GM18517 (cell line): ENCODE measurements around the gene CDC27.
A peak's percentile ranks its signal among the peaks of the same experiment; 100 is the strongest.
"Not testable (repeated sequence)": the region's sequence is repeated elsewhere in the genome, so short reads cannot be mapped to it uniquely, and the experiment has no call there.

Experiments
- ATAC-seq: cut with Tn5 transposase; IDR thresholded peaks from one replicate; pipeline ENCODE4 v1.9.1; 2021; ENCODE audit warnings: mild to moderate bottlenecking, moderate library complexity; ENCODE audit not compliant: unreplicated experiment

Gene CDC27, protein sequence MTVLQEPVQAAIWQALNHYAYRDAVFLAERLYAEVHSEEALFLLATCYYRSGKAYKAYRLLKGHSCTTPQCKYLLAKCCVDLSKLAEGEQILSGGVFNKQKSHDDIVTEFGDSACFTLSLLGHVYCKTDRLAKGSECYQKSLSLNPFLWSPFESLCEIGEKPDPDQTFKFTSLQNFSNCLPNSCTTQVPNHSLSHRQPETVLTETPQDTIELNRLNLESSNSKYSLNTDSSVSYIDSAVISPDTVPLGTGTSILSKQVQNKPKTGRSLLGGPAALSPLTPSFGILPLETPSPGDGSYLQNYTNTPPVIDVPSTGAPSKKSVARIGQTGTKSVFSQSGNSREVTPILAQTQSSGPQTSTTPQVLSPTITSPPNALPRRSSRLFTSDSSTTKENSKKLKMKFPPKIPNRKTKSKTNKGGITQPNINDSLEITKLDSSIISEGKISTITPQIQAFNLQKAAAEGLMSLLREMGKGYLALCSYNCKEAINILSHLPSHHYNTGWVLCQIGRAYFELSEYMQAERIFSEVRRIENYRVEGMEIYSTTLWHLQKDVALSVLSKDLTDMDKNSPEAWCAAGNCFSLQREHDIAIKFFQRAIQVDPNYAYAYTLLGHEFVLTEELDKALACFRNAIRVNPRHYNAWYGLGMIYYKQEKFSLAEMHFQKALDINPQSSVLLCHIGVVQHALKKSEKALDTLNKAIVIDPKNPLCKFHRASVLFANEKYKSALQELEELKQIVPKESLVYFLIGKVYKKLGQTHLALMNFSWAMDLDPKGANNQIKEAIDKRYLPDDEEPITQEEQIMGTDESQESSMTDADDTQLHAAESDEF

GRCh38 chr17:47188876-47189731 lies at the start of gene CDC27:
Gene CDC27 (minus strand): TSS chr17:47189295. CDS start chr17:47189172, 123 bp downstream.
- peak; percentile 83 for ATAC-seq

- ATAC-seq, result no peak
These were observed 49.4 kb upstream of the CDC27 start for GRCh38 chr17:47238321-47239010.

- ATAC-seq, result no peak
These were observed 48.7 kb upstream of the CDC27 start for GRCh38 chr17:47237841-47238240.

GRCh38 chr17:47235923-47236322 lies 46.8 kb upstream of the CDC27 start:
- no peak for ATAC-seq

DNA sequence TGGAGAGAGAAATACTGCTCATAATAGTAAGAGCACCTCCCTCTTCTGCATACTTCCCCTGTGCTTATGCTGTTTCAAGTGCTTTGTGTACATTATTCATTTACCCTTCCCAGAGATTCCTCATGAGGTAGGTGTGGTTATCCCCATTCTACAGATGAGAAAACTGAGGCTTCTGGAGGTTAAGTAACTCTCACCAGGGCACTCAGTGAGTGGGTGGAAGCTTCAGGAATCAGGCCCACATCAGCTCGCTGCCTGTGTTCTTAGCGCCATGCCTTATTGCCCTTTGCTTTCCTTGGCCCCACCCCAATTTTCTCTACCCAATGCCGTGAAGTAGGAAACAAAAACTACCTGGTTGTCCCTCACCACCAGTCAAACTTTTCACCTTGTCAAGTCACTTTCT lies 46.4 kb upstream of the CDC27 start:
- ATAC-seq, result no peak

DNA sequence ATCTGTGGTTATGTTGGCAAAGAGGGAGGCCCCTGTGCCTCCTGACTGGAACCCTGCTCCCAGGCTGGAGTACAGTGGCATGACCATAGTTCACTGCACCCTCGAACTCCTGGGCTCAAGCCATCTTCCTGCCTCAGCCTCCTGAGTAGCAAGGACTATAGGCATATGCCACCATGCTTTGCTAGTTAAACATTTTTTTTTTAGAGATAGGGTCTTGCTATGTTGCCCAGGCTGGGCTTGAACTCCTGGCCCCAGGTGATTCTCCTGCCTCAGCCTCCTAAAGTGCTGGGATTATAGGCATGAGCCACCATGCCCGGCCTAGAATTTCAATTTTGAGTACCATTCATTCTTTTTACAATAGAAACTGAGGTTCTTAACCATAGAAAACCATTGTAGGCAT lies 43.4 kb upstream of the CDC27 start:
- no peak for ATAC-seq

DNA sequence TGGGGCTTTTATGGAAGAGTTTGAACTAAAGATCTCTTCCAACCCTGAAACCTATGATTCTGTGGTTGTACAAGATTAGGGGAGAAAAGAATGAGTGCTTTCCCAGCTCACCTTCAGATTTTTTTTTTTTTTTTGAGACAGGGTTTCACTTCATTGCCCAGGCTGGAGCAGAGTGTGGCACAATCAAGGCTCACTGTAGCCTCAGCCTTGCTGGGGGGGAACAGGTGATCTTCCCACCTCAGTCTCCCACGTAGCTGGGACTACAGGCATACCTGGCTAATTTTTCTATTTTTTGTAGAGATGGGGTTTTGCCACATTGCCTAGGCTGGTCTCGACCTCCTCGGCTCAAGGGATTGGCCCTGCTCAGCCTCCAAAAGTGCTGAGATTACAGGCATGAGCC lies 42.8 kb upstream of the CDC27 start:
- ATAC-seq, result no peak

GRCh38 chr17:47231334-47231733 lies 42.2 kb upstream of the CDC27 start:
- no peak for ATAC-seq

DNA sequence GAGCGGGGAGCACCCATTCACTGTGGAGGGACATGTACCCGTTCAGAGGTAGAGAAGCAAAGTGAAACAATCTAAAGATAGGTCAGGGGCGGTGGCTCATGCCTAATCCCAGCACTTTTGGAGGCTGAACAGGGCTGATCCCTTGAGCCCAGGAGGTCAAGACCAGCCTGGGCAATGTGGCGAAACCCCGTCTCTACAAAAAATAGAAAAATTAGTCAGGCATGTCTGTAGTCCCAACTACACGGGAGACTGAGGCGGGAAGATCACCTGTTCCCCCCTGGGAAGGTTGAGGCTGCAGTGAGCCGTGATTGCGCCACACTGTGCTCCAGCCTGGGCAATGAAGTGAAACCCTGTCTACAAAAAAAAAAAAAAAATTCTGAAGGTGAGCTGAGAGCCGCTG lies 41.8 kb upstream of the CDC27 start:
- no peak for ATAC-seq

- ATAC-seq, result no peak
These were observed 40.7 kb upstream of the CDC27 start for GRCh38 chr17:47229535-47230443.

GRCh38 chr17:47227862-47228261 lies 38.8 kb upstream of the CDC27 start:
- ATAC-seq, result no peak

DNA sequence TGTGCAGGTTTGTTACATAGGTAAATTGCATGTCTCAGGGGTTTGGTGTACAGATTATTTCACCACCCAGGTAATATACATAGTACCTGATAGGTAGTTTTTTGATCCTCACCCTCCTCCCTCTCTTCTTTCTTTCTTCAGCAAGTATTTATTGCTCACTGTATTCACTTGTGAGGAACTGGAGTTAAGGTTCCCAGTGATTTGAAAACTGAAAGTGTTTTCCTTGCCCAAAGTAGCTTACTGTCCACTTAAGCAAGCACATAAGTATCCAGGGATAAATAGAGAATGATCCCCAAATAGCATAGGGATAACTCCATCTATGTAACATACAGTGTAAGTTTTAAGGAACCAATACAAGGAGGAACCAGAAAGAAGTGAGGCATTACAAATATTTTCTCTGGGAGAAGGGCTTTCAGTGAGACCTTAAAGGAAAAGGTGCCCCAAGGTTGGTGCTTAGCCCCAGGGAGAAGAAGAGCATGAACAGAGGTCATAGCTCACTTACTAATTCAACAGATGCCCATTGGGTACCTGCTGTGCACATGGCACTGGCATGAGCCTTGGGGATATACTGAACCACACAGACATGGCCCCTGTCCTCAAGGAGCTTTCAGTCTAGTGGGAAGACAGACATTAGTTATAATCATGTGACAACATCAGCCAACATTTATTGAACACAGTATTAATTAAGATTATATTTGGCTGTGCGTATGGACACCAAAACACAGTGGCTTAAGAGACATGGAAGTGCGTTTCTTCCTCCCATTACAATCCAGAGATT lies 37.0 kb upstream of the CDC27 start:
- no peak for ATAC-seq

DNA sequence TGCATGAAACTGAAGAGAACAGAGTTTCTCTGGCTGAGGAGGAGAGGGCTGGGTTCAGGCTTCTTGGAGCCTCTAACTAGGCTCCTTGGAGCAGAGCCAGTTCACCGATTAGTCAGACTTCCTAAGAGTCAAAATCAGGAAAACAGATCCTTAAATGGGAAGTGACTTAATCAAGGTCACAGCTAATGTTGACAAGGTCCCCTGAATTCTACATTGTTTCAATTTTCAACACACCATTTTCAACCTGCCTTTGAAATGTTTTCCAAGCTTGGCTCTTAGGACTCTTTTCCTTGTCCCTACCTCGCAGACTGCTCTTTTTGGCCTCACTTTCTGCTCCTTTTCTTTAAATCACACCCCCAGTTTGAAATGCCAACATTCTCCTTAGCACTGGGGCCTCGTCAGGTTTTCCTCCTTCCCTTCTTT lies 36.4 kb upstream of the CDC27 start:
- no peak for ATAC-seq

GRCh38 chr17:47224966-47225365 lies 35.9 kb upstream of the CDC27 start:
- no peak for ATAC-seq

DNA sequence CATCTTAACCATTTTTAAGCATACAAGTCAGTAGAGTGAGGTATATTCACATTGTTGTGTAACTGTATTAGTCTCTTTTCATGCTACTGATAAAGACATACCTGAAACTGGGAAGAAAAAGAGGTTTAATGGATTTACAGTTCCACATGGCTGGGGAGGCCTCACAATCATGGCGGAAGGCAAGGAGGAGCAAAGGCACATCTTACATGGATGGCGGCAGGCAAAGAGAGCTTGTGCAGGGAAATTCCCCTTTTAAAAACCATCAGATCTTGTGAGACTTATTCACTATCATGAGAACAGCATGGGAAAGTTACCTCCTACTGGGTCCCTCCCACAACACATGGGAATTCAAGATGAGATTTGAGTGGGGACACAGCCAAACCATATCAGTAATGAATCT lies 35.0 kb upstream of the CDC27 start:
- ATAC-seq, result not testable (repeated sequence)

DNA sequence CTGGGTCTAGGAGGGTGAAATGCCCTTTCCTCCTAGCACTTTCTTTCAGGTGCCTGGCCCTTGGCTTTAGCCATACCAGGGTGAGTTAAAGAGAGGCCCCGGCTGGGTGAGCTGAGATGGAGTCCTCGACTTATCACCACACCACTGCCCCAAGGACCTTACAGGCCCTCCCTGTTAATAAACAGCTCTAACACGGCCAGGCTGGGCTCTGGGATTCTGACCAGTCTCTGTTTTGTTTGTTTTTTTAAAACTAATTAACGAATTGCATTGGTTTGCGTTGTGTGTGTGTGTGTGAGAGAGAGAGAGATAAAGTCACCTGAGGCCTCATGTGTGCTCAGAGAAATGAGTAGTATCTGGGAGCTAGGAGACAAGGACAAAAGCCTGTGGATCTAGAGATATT lies 34.4 kb upstream of the CDC27 start:
- ATAC-seq, result no peak

- no peak for ATAC-seq
These were observed 33.9 kb upstream of the CDC27 start for GRCh38 chr17:47223007-47223406.

DNA sequence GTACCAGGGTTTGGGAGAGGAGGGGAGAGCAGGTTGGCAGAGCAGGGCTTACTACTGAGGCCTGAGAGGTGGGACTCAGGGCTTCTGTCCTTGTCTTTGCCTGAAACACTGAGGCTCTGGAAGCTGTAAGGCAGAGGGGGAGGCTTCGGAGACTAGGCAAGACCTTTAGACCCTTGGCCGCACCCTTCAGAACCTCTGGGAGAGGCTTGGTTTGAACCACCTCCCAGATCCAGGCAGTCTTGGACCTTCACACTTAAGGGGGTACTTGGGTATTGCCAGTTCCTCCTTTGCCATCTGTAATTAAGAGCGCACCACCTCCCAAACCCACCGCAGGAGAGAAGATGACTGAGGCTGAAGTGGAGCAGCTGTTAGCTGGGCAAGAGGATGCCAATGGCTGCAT lies 33.0 kb upstream of the CDC27 start:
- no peak for ATAC-seq

GRCh38 chr17:47221154-47221553 lies 32.1 kb upstream of the CDC27 start:
- no peak for ATAC-seq
